Stimulated activated effector memory CD8-positive, alpha-beta T cell treated with anti-CD3 and anti-CD28 coated beads, Interleukin-12 subunit alpha, Interleukin-12 subunit beta, amount 100 ng/mL, for 72 hours (primary cell): ENCODE data around the gene NFASC.

Source experiments
- ATAC-seq: fragments of 150-1000 bp; cut with Tn5 transposase; 2 replicates; pipeline ENCODE4 v1.10.0; 2021
- DNase-seq, 2 donors: peaks; one replicate each; pipeline ENCODE4 v3.0.0; 2021 to 2022; ENCODE audit warnings: low spot score in 2 of 2
- H3K27ac Mint-ChIP-seq: one replicate; pipeline ENCODE4 v1.8.0; 2022; ENCODE audit warnings: mild to moderate bottlenecking, mixed read lengths
- H3K36me3 Mint-ChIP-seq: one replicate; pipeline ENCODE4 v1.8.0; 2022; ENCODE audit warnings: mild to moderate bottlenecking, mixed read lengths
- H3K4me1 Mint-ChIP-seq: one replicate; pipeline ENCODE4 v1.8.0; 2022; ENCODE audit warnings: mixed read lengths
- H3K4me3 Mint-ChIP-seq: one replicate; pipeline ENCODE4 v1.8.0; 2022; ENCODE audit warnings: mild to moderate bottlenecking, mixed read lengths
- H3K9me3 Mint-ChIP-seq: one replicate; pipeline ENCODE4 v1.8.0; 2022; ENCODE audit warnings: mixed read lengths

Gene NFASC

GRCh38 chr1:205041998-205042910 lies 171.6 kb downstream of the NFASC start:
- H3K9me3 Mint-ChIP-seq = no peaks in the 10 kb centered on the region
- H3K27ac Mint-ChIP-seq = no peak overlapping the region
- no peak overlapping the region for H3K4me3 Mint-ChIP-seq
- no peaks in the 10 kb centered on the region for H3K36me3 Mint-ChIP-seq
- H3K4me1 Mint-ChIP-seq = peaks cover 6% of the 10 kb centered on the region
- no peak for DNase-seq
- no peak for ATAC-seq

DNA sequence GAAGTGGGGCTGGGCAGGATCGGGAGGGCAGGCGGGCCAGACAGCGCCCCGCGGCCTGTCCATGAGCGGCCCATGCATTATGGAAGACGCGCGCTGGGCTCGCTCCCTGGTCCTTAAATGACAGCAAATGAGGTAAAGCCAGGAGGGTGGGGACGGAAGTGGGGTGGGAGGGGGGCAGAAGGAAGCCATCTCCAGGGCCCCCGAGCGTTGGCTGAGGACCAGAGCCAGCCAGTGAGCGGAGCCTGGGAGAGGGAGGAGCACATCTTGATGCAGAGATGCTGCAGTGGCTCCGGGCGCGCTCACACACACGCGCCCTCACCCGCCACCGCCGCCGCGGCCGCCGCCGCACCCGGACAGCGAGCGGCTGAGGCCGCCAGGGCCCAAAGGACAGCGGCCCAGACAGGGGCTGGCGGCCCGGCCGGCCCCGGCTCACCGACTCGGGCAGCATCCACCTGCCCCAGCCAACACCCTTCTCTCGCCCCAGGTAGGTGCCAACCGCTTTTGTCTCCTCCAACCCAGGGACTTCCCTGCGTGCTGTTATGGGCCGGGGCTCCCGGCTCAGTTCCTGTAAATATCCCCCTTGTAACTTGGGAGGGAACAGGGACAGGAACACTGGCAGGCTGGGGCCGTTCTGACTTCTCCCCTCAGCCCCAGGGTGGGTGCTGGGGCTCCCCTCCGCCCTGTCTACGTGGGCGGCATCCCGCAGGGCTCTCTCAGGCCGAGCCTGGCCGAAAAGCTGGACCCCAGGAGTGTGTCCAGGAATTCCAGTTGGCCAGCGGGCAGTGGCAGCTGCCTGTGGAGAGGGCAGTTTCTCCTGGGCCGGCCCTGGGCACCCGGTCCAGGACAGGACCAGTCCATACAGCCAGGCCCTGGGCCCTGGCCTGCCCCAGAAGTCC lies 172.5 kb downstream of the NFASC start, which contains the start of gene CNTN2:
Gene CNTN2 (plus strand): TSS at position 302 of the 896 bp plus-strand sequence. CDS start 9,974 bp downstream, outside the sequence.
- no peak for ATAC-seq

DNA sequence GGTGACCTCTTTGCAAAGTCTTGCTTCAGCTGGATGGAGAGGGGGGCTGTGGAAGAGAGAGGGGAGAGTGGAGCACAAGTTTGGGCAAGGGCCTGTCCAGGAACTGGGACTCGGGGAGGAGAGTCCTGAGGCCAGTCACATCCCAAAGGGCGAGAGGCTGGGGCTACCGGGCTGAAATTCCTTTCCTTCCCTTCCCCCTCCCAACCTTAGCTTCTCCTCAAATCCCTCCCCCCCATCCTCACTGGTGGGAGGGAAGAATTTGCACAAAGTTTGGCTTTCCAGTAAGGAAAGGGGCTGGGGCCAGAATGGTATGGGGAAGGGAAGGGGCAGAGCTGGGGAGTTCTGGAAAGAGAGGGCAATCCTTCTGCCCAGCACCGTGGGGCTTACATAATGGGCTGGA lies 173.2 kb downstream of the NFASC start:
- H3K4me1 Mint-ChIP-seq = peaks cover 6% of the 10 kb centered on the region
- no peak overlapping the region for H3K27ac Mint-ChIP-seq
- no peak overlapping the region for H3K4me3 Mint-ChIP-seq
- H3K36me3 Mint-ChIP-seq = no peaks in the 10 kb centered on the region
- no peak for ATAC-seq
- H3K9me3 Mint-ChIP-seq = no peaks in the 10 kb centered on the region
- DNase-seq = no peak

More for the DNA sequence above, 172.5 kb downstream of the NFASC start, which contains the start of gene CNTN2:
- H3K36me3 Mint-ChIP-seq = no peaks in the 10 kb centered on the region
- H3K4me3 Mint-ChIP-seq = no peak within 1 kb of the TSS
- H3K9me3 Mint-ChIP-seq = no peaks in the 10 kb centered on the region
- H3K4me1 Mint-ChIP-seq = peaks cover 6% of the 10 kb centered on the region
- H3K27ac Mint-ChIP-seq = no peak within 1 kb of the TSS
- DNase-seq = no peak

DNA sequence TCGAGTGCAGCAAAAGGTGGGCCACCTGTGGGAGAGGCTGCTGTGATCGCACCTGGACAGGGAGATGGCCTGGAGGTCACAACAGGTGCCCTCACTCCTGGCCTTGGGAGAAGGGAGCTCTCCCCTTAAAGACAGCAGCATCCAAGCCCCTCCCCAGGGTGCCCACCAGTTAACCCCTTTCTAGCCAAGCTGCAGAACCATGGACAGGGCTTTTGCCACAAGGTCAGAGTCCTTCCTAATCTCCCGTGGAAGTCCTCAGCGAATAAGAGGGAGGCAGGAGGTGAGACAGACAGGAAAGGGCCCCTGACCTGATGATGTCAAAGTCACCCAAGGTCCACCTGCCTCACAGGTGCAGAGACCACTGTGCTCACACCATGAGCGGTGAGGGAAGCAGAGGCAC lies 174.1 kb downstream of the NFASC start:
- no peaks in the 10 kb centered on the region for H3K36me3 Mint-ChIP-seq
- no peak for ATAC-seq
- H3K4me1 Mint-ChIP-seq = peaks cover 6% of the 10 kb centered on the region
- no peak for DNase-seq
- no peak overlapping the region for H3K4me3 Mint-ChIP-seq
- no peaks in the 10 kb centered on the region for H3K9me3 Mint-ChIP-seq
- no peak overlapping the region for H3K27ac Mint-ChIP-seq

DNA sequence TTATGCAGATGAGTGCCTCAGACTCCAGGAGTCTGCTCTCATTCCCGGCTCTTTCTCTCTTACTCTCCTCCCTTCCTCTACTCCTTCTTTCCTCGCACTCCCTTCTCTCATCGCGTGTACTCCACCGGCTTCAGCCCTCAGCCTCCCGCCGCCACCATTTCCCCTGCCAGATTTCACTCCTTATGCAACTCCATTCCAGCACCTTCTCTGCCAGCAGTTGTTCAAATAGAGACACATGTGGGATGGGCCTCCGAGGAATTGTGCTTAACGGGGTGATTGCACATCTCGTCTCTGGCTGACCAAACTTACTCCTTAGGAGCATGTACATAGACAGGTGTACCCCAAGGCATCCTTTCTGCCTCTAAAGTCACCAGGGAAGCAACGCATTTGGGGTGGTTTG lies 174.5 kb downstream of the NFASC start:
- ATAC-seq (no peak), DNase-seq (no peak)
- Mint-ChIP-seq H3K4me3 (no peak overlapping the region), H3K36me3 (no peaks in the 10 kb centered on the region), H3K9me3 (no peaks in the 10 kb centered on the region), H3K27ac (no peak overlapping the region), H3K4me1 (peaks cover 6% of the 10 kb centered on the region)

GRCh38 chr1:205046870-205047269 lies 176.2 kb downstream of the NFASC start:
- no peaks in the 10 kb centered on the region for H3K36me3 Mint-ChIP-seq
- H3K4me3 Mint-ChIP-seq = no peak overlapping the region
- peaks cover 6% of the 10 kb centered on the region for H3K4me1 Mint-ChIP-seq
- ATAC-seq (no peak), DNase-seq (no peak)
- H3K27ac Mint-ChIP-seq = no peak overlapping the region
- H3K9me3 Mint-ChIP-seq = no peaks in the 10 kb centered on the region

DNA sequence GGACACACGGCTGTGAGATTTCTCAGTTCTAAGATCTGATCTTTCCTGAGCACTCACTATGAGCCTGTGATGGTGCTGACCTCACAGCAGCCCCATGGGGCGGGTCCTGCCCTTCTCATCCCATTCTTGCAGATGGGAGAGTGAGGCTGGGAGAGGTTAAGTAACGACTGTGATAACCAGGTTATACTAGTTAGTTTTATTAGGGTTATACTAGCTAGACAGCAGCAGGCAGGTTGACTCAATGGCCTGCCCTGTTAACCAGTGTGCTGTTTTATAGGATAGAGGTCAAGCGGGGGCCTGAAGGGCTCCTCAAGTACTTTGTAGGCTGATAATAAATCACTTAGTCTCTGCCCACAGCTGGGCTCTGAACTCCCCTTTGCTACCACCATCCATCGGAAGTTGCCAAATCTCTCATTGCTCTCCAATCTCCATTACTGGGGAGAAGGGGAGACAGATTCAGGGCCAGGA lies 177.1 kb downstream of the NFASC start:
- DNase-seq (no peak), ATAC-seq (no peak)
- no peaks in the 10 kb centered on the region for H3K36me3 Mint-ChIP-seq
- no peak overlapping the region for H3K27ac Mint-ChIP-seq
- no peaks in the 10 kb centered on the region for H3K9me3 Mint-ChIP-seq
- no peak overlapping the region for H3K4me3 Mint-ChIP-seq
- peaks cover 6% of the 10 kb centered on the region for H3K4me1 Mint-ChIP-seq

- Mint-ChIP-seq H3K4me3 (no peak overlapping the region), H3K36me3 (no peaks in the 10 kb centered on the region), H3K4me1 (peaks cover 6% of the 10 kb centered on the region), H3K9me3 (no peaks in the 10 kb centered on the region), H3K27ac (no peak overlapping the region)
- ATAC-seq (no peak), DNase-seq (no peak)
Observed at GRCh38 chr1:205048382-205048781, 177.7 kb downstream of the NFASC start.

- Mint-ChIP-seq H3K4me3 (no peak overlapping the region), H3K36me3 (no peaks in the 10 kb centered on the region), H3K9me3 (no peaks in the 10 kb centered on the region), H3K27ac (no peak overlapping the region), H3K4me1 (peaks cover 6% of the 10 kb centered on the region)
- DNase-seq = no peak
- ATAC-seq = no peak
Observed at GRCh38 chr1:205049479-205049878, 178.8 kb downstream of the NFASC start.

DNA sequence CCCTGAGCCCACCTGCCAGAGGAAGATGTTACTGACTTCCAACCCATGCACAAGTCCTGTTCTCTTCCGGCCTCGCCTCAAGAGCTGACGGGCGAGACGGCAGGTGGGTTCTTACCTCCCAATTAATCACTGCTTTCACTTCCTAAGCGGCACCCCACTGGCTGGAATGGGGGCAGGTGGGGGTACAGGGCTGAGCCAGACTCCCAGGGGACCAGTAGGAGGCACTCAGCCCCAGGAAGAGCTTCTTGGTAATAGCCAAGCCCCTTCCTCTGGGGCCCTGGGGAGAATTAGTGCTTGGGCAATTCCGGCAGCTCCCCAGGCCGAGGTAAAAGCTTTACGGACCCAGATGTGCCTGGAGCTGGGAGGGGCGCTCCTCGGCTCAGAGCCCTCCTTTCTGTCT lies 182.0 kb downstream of the NFASC start:
- ATAC-seq (no peak), DNase-seq (no peak)
- Mint-ChIP-seq H3K36me3 (no peaks in the 10 kb centered on the region), H3K4me3 (no peak overlapping the region), H3K4me1 (no peaks in the 10 kb centered on the region), H3K27ac (no peak overlapping the region), H3K9me3 (no peaks in the 10 kb centered on the region)

- no peaks in the 10 kb centered on the region for H3K9me3 Mint-ChIP-seq
- ATAC-seq (no peak), DNase-seq (no peak)
- H3K27ac Mint-ChIP-seq = no peak overlapping the region
- no peaks in the 10 kb centered on the region for H3K36me3 Mint-ChIP-seq
- no peak overlapping the region for H3K4me3 Mint-ChIP-seq
- no peaks in the 10 kb centered on the region for H3K4me1 Mint-ChIP-seq
Observed at GRCh38 chr1:205053296-205053695, 182.6 kb downstream of the NFASC start.

- no peak for DNase-seq
- H3K9me3 Mint-ChIP-seq = no peaks in the 10 kb centered on the region
- no peak for ATAC-seq
- no peaks in the 10 kb centered on the region for H3K36me3 Mint-ChIP-seq
- no peak overlapping the region for H3K27ac Mint-ChIP-seq
- no peaks in the 10 kb centered on the region for H3K4me1 Mint-ChIP-seq
- H3K4me3 Mint-ChIP-seq = no peak overlapping the region
Observed at GRCh38 chr1:205054013-205054412, 183.4 kb downstream of the NFASC start.

DNA sequence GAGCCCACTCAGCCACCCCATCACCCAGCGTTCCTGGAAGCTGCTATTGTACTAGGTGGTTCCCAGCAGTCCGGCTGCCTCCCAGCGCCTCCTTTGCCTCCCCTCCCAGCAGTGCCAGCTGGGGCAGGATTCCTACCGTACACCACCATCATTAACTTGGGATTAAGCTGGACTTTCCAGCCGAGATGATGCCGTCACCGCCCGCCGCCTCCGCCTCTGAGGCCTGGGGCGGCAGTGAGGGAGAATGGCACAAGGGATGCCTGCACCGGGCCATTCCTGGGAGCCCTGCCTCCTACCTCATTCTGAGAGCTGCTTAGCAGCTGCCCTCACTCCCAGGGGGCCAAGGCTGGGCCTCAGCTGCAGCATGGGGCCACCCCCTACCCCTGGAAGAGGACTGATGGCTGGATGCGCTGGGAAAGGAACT lies 185.5 kb downstream of the NFASC start:
- Mint-ChIP-seq H3K27ac (no peak overlapping the region), H3K9me3 (no peaks in the 10 kb centered on the region), H3K4me3 (no peak overlapping the region), H3K4me1 (no peaks in the 10 kb centered on the region), H3K36me3 (no peaks in the 10 kb centered on the region)
- no peak for DNase-seq
- ATAC-seq = no peak

GRCh38 chr1:205056956-205057568 lies 186.4 kb downstream of the NFASC start:
- Mint-ChIP-seq H3K4me1 (no peaks in the 10 kb centered on the region), H3K4me3 (no peak overlapping the region), H3K27ac (no peak overlapping the region), H3K9me3 (no peaks in the 10 kb centered on the region), H3K36me3 (no peaks in the 10 kb centered on the region)
- DNase-seq (no peak), ATAC-seq (no peak)
